H9 (cell line): ENCODE data around the gene STX2. TPM values are rescaled to one million over a fixed set of nuclear protein-coding genes. Genes with fewer than 3 reads are reported as not detected.

ENCODE experiments used
- DNase-seq: peaks from one replicate; pipeline ENCODE4 v3.0.0-alpha.2; 2017
- H2AFZ ChIP-seq: one replicate; pipeline ENCODE4 v1.6.1; 2013; ENCODE audit warnings: mild to moderate bottlenecking, low read length, control low read depth, moderate library complexity
- H2AK5ac ChIP-seq: 2 replicates; pipeline ENCODE4 v1.6.1; 2013; ENCODE audit warnings: low read length, control low read depth, mixed read lengths; ENCODE audit not compliant: insufficient read length
- H2BK120ac ChIP-seq: one replicate; pipeline ENCODE4 v1.6.1; 2013; ENCODE audit warnings: low read depth, mild to moderate bottlenecking, low read length, control low read depth, inconsistent platforms; ENCODE audit not compliant: poor library complexity, severe bottlenecking
- H2BK12ac ChIP-seq: 2 replicates; pipeline ENCODE4 v1.6.1; 2013; ENCODE audit warnings: low read length, control low read depth, mixed read lengths, low read depth; ENCODE audit not compliant: insufficient read length
- H2BK15ac ChIP-seq: 2 replicates; pipeline ENCODE4 v1.6.1; 2013; ENCODE audit warnings: low read depth, low read length, control low read depth
- H2BK20ac ChIP-seq: one replicate; pipeline ENCODE4 v1.6.1; 2013; ENCODE audit warnings: low read depth, mild to moderate bottlenecking, low read length, control low read depth, inconsistent platforms; ENCODE audit not compliant: poor library complexity, severe bottlenecking
- H2BK5ac ChIP-seq: 2 replicates; pipeline ENCODE4 v1.6.1; 2013; ENCODE audit warnings: low read length, control low read depth, mixed read lengths; ENCODE audit not compliant: insufficient read length
- H3K14ac ChIP-seq: 2 replicates; pipeline ENCODE4 v1.6.1; 2013; ENCODE audit warnings: low read length, control low read depth; ENCODE audit not compliant: insufficient read depth
- H3K18ac ChIP-seq: 2 replicates; pipeline ENCODE4 v1.6.1; 2013; ENCODE audit warnings: low read depth, mild to moderate bottlenecking, mixed read lengths, low read length, control low read depth; ENCODE audit not compliant: insufficient read length
- H3K23ac ChIP-seq: 2 replicates; pipeline ENCODE4 v1.6.1; 2013; ENCODE audit warnings: low read length, control low read depth, mixed read lengths, low read depth; ENCODE audit not compliant: insufficient read length
- H3K23me2 ChIP-seq: 2 replicates; pipeline ENCODE4 v1.6.1; 2013; ENCODE audit warnings: low read depth, mild to moderate bottlenecking, mixed read lengths, low read length, control low read depth; ENCODE audit not compliant: insufficient read length, poor library complexity, severe bottlenecking
- H3K27ac ChIP-seq: 2 replicates; pipeline ENCODE4 v1.5.1; 2013; ENCODE audit warnings: low read length, control low read depth, mixed read lengths, low read depth; ENCODE audit not compliant: insufficient read length
- H3K27me3 ChIP-seq: 2 replicates; pipeline ENCODE4 v1.6.1; 2013; ENCODE audit warnings: low read length, control low read depth, inconsistent platforms; ENCODE audit not compliant: insufficient read depth
- H3K4ac ChIP-seq: 2 replicates; pipeline ENCODE4 v1.6.1; 2013; ENCODE audit warnings: low read depth, mild to moderate bottlenecking, control low read depth, inconsistent platforms, low read length, moderate library complexity
- H3K4me1 ChIP-seq: 2 replicates; pipeline ENCODE4 v1.6.1; 2013; ENCODE audit warnings: low read length, control low read depth, inconsistent platforms; ENCODE audit not compliant: insufficient read depth
- H3K4me2 ChIP-seq: 2 replicates; pipeline ENCODE4 v1.6.1; 2013; ENCODE audit warnings: low read length, control low read depth, mixed read lengths; ENCODE audit not compliant: insufficient read length, insufficient read depth
- H3K56ac ChIP-seq: 2 replicates; pipeline ENCODE4 v1.6.1; 2013; ENCODE audit warnings: low read depth, mild to moderate bottlenecking, mixed read lengths, low read length, control low read depth; ENCODE audit not compliant: insufficient read length
- H3K79me1 ChIP-seq: 2 replicates; pipeline ENCODE4 v1.6.1; 2013; ENCODE audit warnings: low read depth, mild to moderate bottlenecking, moderate library complexity, low read length, control low read depth, inconsistent platforms; ENCODE audit not compliant: insufficient read depth, poor library complexity, severe bottlenecking
- H3K79me2 ChIP-seq: 2 replicates; pipeline ENCODE4 v1.6.1; 2013; ENCODE audit warnings: low read length, control low read depth, inconsistent platforms; ENCODE audit not compliant: insufficient read depth
- H3K9ac ChIP-seq: 2 replicates; pipeline ENCODE4 v1.6.1; 2013; ENCODE audit warnings: low read length, control low read depth, mixed read lengths; ENCODE audit not compliant: insufficient read length; ENCODE audit errors: extremely low read depth
- H3K9me3 ChIP-seq: one replicate; pipeline ENCODE4 v1.6.1; 2013; ENCODE audit warnings: low read depth, low read length, inconsistent platforms; ENCODE audit not compliant: control insufficient read depth
- H3T11ph ChIP-seq: one replicate; pipeline ENCODE4 v1.6.1; 2013; ENCODE audit warnings: mild to moderate bottlenecking, low read length, control low read depth, inconsistent platforms
- H4K20me1 ChIP-seq: one replicate; pipeline ENCODE4 v1.6.1; 2013; ENCODE audit not compliant: control insufficient read depth, insufficient read length, insufficient read depth
- H4K5ac ChIP-seq: 2 replicates; pipeline ENCODE4 v1.6.1; 2013; ENCODE audit warnings: low read depth, mild to moderate bottlenecking, mixed read lengths, low read length, control low read depth; ENCODE audit not compliant: insufficient read length
- H4K8ac ChIP-seq: replicated peaks from 2 replicates; pipeline ENCODE4 v1.6.1; 2013; ENCODE audit warnings: low read length, control low read depth, mixed read lengths, low read depth; ENCODE audit not compliant: insufficient read length
- H4K91ac ChIP-seq: 2 replicates; pipeline ENCODE4 v1.6.1; 2013; ENCODE audit warnings: low read depth, mild to moderate bottlenecking, moderate library complexity, mixed read lengths, low read length, control low read depth; ENCODE audit not compliant: insufficient read length
- H3K27ac Mint-ChIP-seq, 3 experiments: 2 replicates in 2 of 3; 3 replicates in 1 of 3; pipeline ENCODE4 v1.8.0; 2020 to 2021; ENCODE audit warnings: mixed read lengths in 3 of 3, mild to moderate bottlenecking in 1 of 3, moderate library complexity in 1 of 3
- H3K27me3 Mint-ChIP-seq: 2 replicates; pipeline ENCODE4 v1.8.0; 2021; ENCODE audit warnings: low read depth, mild to moderate bottlenecking, moderate library complexity, mixed read lengths
- H3K36me3 Mint-ChIP-seq, 3 experiments: 2 replicates in 2 of 3; 3 replicates in 1 of 3; pipeline ENCODE4 v1.8.0; 2020 to 2021; ENCODE audit warnings: low read depth in 3 of 3, mixed read lengths in 3 of 3; ENCODE audit not compliant: insufficient read depth in 1 of 3
- H3K4me1 Mint-ChIP-seq, 2 experiments: 2 replicates each; pipeline ENCODE4 v1.8.0; 2020; ENCODE audit warnings: mixed read lengths in 2 of 2
- H3K4me3 Mint-ChIP-seq, 2 experiments: 2 replicates in 1 of 2; 3 replicates in 1 of 2; pipeline ENCODE4 v1.8.0; 2020 to 2021; ENCODE audit warnings: mild to moderate bottlenecking in 2 of 2, mixed read lengths in 2 of 2, moderate library complexity in 1 of 2
- H3K9me3 Mint-ChIP-seq, 2 experiments: 2 replicates in 1 of 2; 3 replicates in 1 of 2; pipeline ENCODE4 v1.8.0; 2020; ENCODE audit warnings: mild to moderate bottlenecking in 2 of 2, mixed read lengths in 2 of 2, moderate library complexity in 1 of 2
- CTCF ChIP-seq: fragments of 200-600 bp; sonication (generic); conservative IDR thresholded peaks from 3 replicates; pipeline ENCODE4 v1.8.0; 2021; ENCODE audit warnings: antibody characterized with exemption, mild to moderate bottlenecking
- WGBS: extraction: QIAGEN DNeasy Blood & Tissue Kit; methylation state at CpG from one replicate; pipeline ENCODE4 v1.1.7; 2013; ENCODE audit warnings: missing lambda C conversion rate, low lambda C conversion rate, mixed read lengths; ENCODE audit not compliant: insufficient read length; ENCODE audit errors: extremely low coverage; 5-methylcytosine and 5-hydroxymethylcytosine counted together
- total RNA-seq: library from RNA; stranded (reverse); gene quantifications from 2 replicates; pipeline ENCODE4 v1.2.1, GENCODE V29; 2021

Gene STX2
- total RNA-seq, 1 experiment from 2014 or later, result 19.4 TPM

GRCh38 chr12:130792821-130793553 is 46.1 kb downstream of the STX2 start:
- no peak for DNase-seq
- Histone ChIP-seq H3K9me3 (no peaks in the 10 kb centered on the region), H3K27ac (no peak overlapping the region), H4K20me1 (no peaks in the 10 kb centered on the region), H2BK5ac (no peak overlapping the region), H4K5ac (no peak overlapping the region), H2BK120ac (no peak overlapping the region), H2BK20ac (no peak overlapping the region), H3K9ac (no peak overlapping the region), H2AFZ (no peak overlapping the region), H3K4ac (no peak overlapping the region), H3T11ph (no peak overlapping the region), H3K56ac (no peak overlapping the region), H3K18ac (no peak overlapping the region), H3K27me3 (no peaks in the 10 kb centered on the region), H2BK15ac (no peak overlapping the region), H3K23me2 (peaks cover 7% of the 10 kb centered on the region), H3K4me2 (no peak overlapping the region), H3K14ac (no peak overlapping the region), H4K8ac (no peak overlapping the region), H3K4me1 (no peaks in the 10 kb centered on the region), H2BK12ac (no peak overlapping the region), H3K79me2 (no peaks in the 10 kb centered on the region), H3K23ac (no peak overlapping the region), H2AK5ac (no peak overlapping the region), H3K79me1 (no peaks in the 10 kb centered on the region), H4K91ac (no peak overlapping the region)
- Mint-ChIP-seq H3K27ac (peak overlapping the region in 1 of 3 experiments; percentile 69; a peak in 2 of 7 replicates), H3K27me3 (no peaks in the 10 kb centered on the region), H3K4me1 (peaks cover 14 to 23% of the 10 kb centered on the region in 2 experiments), H3K9me3 (no peaks in the 10 kb centered on the region), H3K36me3 (peaks cover 7 to 45% (median 33%) of the 10 kb centered on the region in 3 experiments; a peak in 5 of 7 replicates), H3K4me3 (no peak overlapping the region)
- no peak for TF ChIP-seq CTCF
- no CpG with 5 or more reads among the region's 20 CpGs for WGBS
